K562 (cell line): Measurements from ENCODE around the gene SPATS2. TPM values are rescaled to one million over a fixed set of nuclear protein-coding genes. Genes with fewer than 3 reads are reported as not detected.

Experiments
- BHLHE40 ChIP-seq: IDR thresholded peaks from 2 replicates; pipeline ENCODE4 v1.6.1; 2011; ENCODE audit warnings: low read length, improper control_type of control experiment
- CBFA2T3 ChIP-seq: fragments of 450-650 bp; IDR thresholded peaks from 2 replicates; pipeline ENCODE4 v1.6.1; 2017
- CCNT2 ChIP-seq: IDR thresholded peaks from 2 replicates; pipeline ENCODE4 v1.6.1; 2011; ENCODE audit warnings: borderline replicate concordance, low read depth, mild to moderate bottlenecking, moderate library complexity, mixed read lengths, low read length; ENCODE audit not compliant: insufficient read length; ENCODE audit errors: extremely low read depth
- GTF2F1 ChIP-seq: IDR thresholded peaks from 2 replicates; pipeline ENCODE4 v1.6.1; 2011; ENCODE audit warnings: low read depth, low read length, improper control_type of control experiment
- HMBOX1 ChIP-seq: sonication (generic); IDR thresholded peaks from 2 replicates; pipeline ENCODE4 v1.6.1; 2016
- KDM1A ChIP-seq, 2 experiments: fragments of 450-650 bp; IDR thresholded peaks; 2 replicates each; pipeline ENCODE4 v1.6.1; 2016; ENCODE audit warnings: mild to moderate bottlenecking in 2 of 2
- MNT ChIP-seq, 2 experiments: fragments of 450-650 bp; conservative IDR thresholded peaks; 2 replicates each; pipeline ENCODE4 v1.6.1; 2017; ENCODE audit warnings: mild to moderate bottlenecking in 2 of 2, moderate library complexity in 2 of 2
- NFE2 ChIP-seq: IDR thresholded peaks from 2 replicates; pipeline ENCODE4 v1.6.1; 2014; ENCODE audit warnings: antibody characterized with exemption, low read depth
- PKNOX1 ChIP-seq: fragments of 450-650 bp; IDR thresholded peaks from 2 replicates; pipeline ENCODE4 v1.6.1; 2016
- SIN3A ChIP-seq, 2 experiments: fragments of 150-350 bp in 1 of 2; IDR thresholded peaks; 2 replicates each; pipeline ENCODE4 v1.6.1; 2011 to 2016; ENCODE audit warnings: borderline replicate concordance in 2 of 2, low read depth in 2 of 2, low read length in 2 of 2, mild to moderate bottlenecking in 2 of 2, moderate library complexity in 2 of 2; ENCODE audit not compliant: control insufficient read depth in 1 of 2
- YY1 ChIP-seq, 3 experiments: IDR thresholded peaks; 2 replicates each; pipeline ENCODE4 v1.6.1; 2011; ENCODE audit warnings: low read length in 2 of 3, mild to moderate bottlenecking in 2 of 3, moderate library complexity in 2 of 3, borderline replicate concordance in 1 of 3, control low read depth in 1 of 3, low read depth in 1 of 3; ENCODE audit not compliant: insufficient read depth in 3 of 3, insufficient replicate concordance in 2 of 3, control insufficient read depth in 1 of 3, insufficient read length in 1 of 3; ENCODE audit errors: extremely low read depth in 1 of 3
- ZNF384 ChIP-seq: IDR thresholded peaks from 2 replicates; pipeline ENCODE4 v1.6.1; 2012; ENCODE audit warnings: low read depth, low read length, improper control_type of control experiment
- ZNF407 ChIP-seq: fragments of 450-650 bp; IDR thresholded peaks from 2 replicates; pipeline ENCODE4 v1.6.1; 2016; ENCODE audit warnings: low read depth
- polyA plus RNA-seq, 8 experiments: library from polyadenylated mRNA; depleted of rRNA in 4 of 8; stranded (reverse) in 5 of 8; unstranded in 3 of 8; fragments of >200 nt; fragmentation: Nextera tagmentation in 2 of 8; fragmentation: Illumina TruSeq in 1 of 8; extraction: Ambion mirVana in 2 of 8; extraction: Trizol in 1 of 8; gene quantifications; 2 replicates each; pipeline versions ENCODE4 v1.2.1 to v1.2.3, GENCODE V29; 2011 to 2014; ENCODE audit warnings: inconsistent platforms in 1 of 8, missing spikeins in 1 of 8
- total RNA-seq, 7 experiments: library from RNA; depleted of rRNA in 6 of 7; stranded (reverse); fragments of >200 nt in 6 of 7; fragmentation: Illumina TruSeq in 2 of 7; extraction: Trizol in 2 of 7; gene quantifications; 2 replicates each; pipeline versions ENCODE4 v1.2.1 to v1.2.3, GENCODE V29; 2011 to 2021; ENCODE audit warnings: low replicate concordance in 1 of 7

Gene SPATS2
- total and polyA plus RNA-seq, 9 of the 15 experiments (the other 6 are each of a cell fraction or from before 2014, with no cell fraction given) = 5.4 to 48.2 (median 17.5) TPM

- TF ChIP-seq ZNF384 = 0 out of 2 replicates have a peak, but pooled peaks have one; percentile 32
- peak; percentile 48 for TF ChIP-seq CBFA2T3
- TF ChIP-seq MNT (conservative IDR thresholded peaks at IDR 0.05) = 0 out of 4 replicates have a peak, but pooled peaks of 1 of the 2 experiments have one; percentile 30
- no peak for TF ChIP-seq ZNF407
- no peak for TF ChIP-seq CCNT2
- peak; percentile 92 to 93 for TF ChIP-seq KDM1A (IDR thresholded peaks at IDR 0.05)
- peak; percentile 40 for TF ChIP-seq NFE2
- TF ChIP-seq GTF2F1 = 0 out of 2 replicates have a peak, but pooled peaks have one; percentile 3
- TF ChIP-seq BHLHE40 = 0 out of 2 replicates have a peak, but pooled peaks have one; percentile 47
- TF ChIP-seq HMBOX1 = 0 out of 2 replicates have a peak, but pooled peaks have one; percentile 19
- TF ChIP-seq PKNOX1 = peak; percentile 85
- peak in 1 of 3 experiments; percentile 29 for TF ChIP-seq YY1 (IDR thresholded peaks at IDR 0.05; ENCODE audit: borderline replicate concordance in 1 of 3, control insufficient read depth in 1 of 3, extremely low read depth in 1 of 3, insufficient read depth in 3 of 3, insufficient read length in 1 of 3, insufficient replicate concordance in 2 of 3, low read depth in 1 of 3, low read length in 2 of 3)
- TF ChIP-seq SIN3A (IDR thresholded peaks at IDR 0.05; ENCODE audit: borderline replicate concordance in 2 of 2, control insufficient read depth in 1 of 2, low read depth in 2 of 2, low read length in 2 of 2) = 0 out of 4 replicates have a peak, but pooled peaks of 1 of the 2 experiments have one; percentile 31
These were observed 24.1 kb upstream of the SPATS2 start (continued) for GRCh38 chr12:49342914-49343731.
